Melanocyte of skin (primary cell): ENCODE measurements around the gene ROBO2. TPM values are rescaled to one million over a fixed set of nuclear protein-coding genes. Genes with fewer than 3 reads are reported as not detected.

Experiments
- small RNA-seq, 2 donors: library from RNA; depleted of rRNA; stranded (forward); fragments of <200 nt; gene quantifications; one replicate each; pipeline ENCODE3, GENCODE V24; 2012
- total RNA-seq, 2 donors: library from RNA; depleted of rRNA; stranded (reverse); fragments of >200 nt; gene quantifications; 2 replicates each; pipeline ENCODE4 v1.2.3, GENCODE V29; 2012

The ROBO2 gene
- total RNA-seq = 10 to 100 TPM; 25.0 to 36.1 TPM

GRCh38 chr3:77039606-77040171, at the start of gene ROBO2:
Gene ROBO2 (plus strand): TSS chr3:77040099. CDS start chr3:77040786, 687 bp downstream.

Small RNA genes within 50 kb of the gene (small RNA-seq; reads per million reads assigned to genes)
- gene RNU6-386P = 0 reads per million in 2 donors
